WTC11 (cell line): ENCODE results near the gene ACOXL. TPM values are rescaled to one million over a fixed set of nuclear protein-coding genes. Genes with fewer than 3 reads are reported as not detected.

Source experiments
- ATAC-seq: fragments of 200-7000 bp; cut with Tn5 transposase; 2 replicates; pipeline ENCODE4 v1.10.0; 2021; ENCODE audit warnings: mild to moderate bottlenecking, moderate library complexity
- CTCF ChIA-PET: fragments of 300-600 bp; sonication (Branson Sonifier 250); formaldehyde crosslinking; loops from one replicate; lab custom pipeline; 2021; ENCODE audit warnings: antibody characterized with exemption; lab: Charles Lee
- POLR2A ChIA-PET: fragments of 350-600 bp; sonication (Branson Sonifier 250); formaldehyde crosslinking; loops from one replicate; lab custom pipeline; 2021; ENCODE audit warnings: antibody characterized with exemption; lab: Charles Lee
- DNase-seq: peaks from one replicate; pipeline ENCODE4 v3.0.0; 2021; ENCODE audit warnings: low spot score
- H3K27ac Mint-ChIP-seq: 2 replicates; pipeline ENCODE4 v1.8.0; 2021; ENCODE audit warnings: mixed read lengths
- H3K27me3 Mint-ChIP-seq: 2 replicates; pipeline ENCODE4 v1.8.0; 2021; ENCODE audit warnings: low read depth, mild to moderate bottlenecking, moderate library complexity, mixed read lengths
- H3K36me3 Mint-ChIP-seq: 2 replicates; pipeline ENCODE4 v1.8.0; 2021; ENCODE audit warnings: mixed read lengths
- H3K4me1 Mint-ChIP-seq: 2 replicates; pipeline ENCODE4 v1.8.0; 2022; ENCODE audit warnings: mixed read lengths
- H3K4me3 Mint-ChIP-seq: 2 replicates; pipeline ENCODE4 v1.8.0; 2021; ENCODE audit warnings: mild to moderate bottlenecking, moderate library complexity, mixed read lengths
- H3K9me3 Mint-ChIP-seq: 2 replicates; pipeline ENCODE4 v1.8.0; 2021; ENCODE audit warnings: mixed read lengths
- CREB1 ChIP-seq: sonication (generic); formaldehyde crosslinking; IDR thresholded peaks from 2 replicates; pipeline ENCODE4 v1.8.0; 2023; ENCODE audit warnings: mild to moderate bottlenecking, missing genetic modification reagents
- CREM ChIP-seq: sonication (generic); formaldehyde crosslinking; IDR thresholded peaks from 2 replicates; pipeline ENCODE4 v1.8.1; 2022; ENCODE audit warnings: mild to moderate bottlenecking, missing genetic modification reagents, moderate library complexity
- CTCF ChIP-seq: fragments of 200-600 bp; IDR thresholded peaks from 2 replicates; pipeline ENCODE4 v1.8.0; 2022; ENCODE audit warnings: antibody characterized with exemption
- ELF4 ChIP-seq: sonication (generic); formaldehyde crosslinking; IDR thresholded peaks from 2 replicates; pipeline ENCODE4 v1.8.1; 2022; ENCODE audit warnings: low read depth, mild to moderate bottlenecking, moderate library complexity, missing genetic modification reagents
- FOXJ3 ChIP-seq: sonication (generic); formaldehyde crosslinking; IDR thresholded peaks from 2 replicates; pipeline ENCODE4 v1.9.0; 2021; ENCODE audit warnings: missing genetic modification reagents, mild to moderate bottlenecking, borderline replicate concordance
- FOXP1 ChIP-seq: sonication (generic); formaldehyde crosslinking; IDR thresholded peaks from 2 replicates; pipeline ENCODE4 v1.8.0; 2022; ENCODE audit warnings: missing genetic modification reagents, mild to moderate bottlenecking, moderate library complexity, borderline replicate concordance
- GTF2I ChIP-seq: fragments of 250-450 bp; sonication (Bioruptor Pico); conservative IDR thresholded peaks from 2 replicates; pipeline ENCODE4 v1.4.0; 2021; ENCODE audit warnings: mild to moderate bottlenecking
- JAZF1 ChIP-seq: fragments of 250-450 bp; sonication (Bioruptor Pico); IDR thresholded peaks from 2 replicates; pipeline ENCODE4 v1.9.0; 2021; ENCODE audit warnings: moderate library complexity, mild to moderate bottlenecking, inconsistent platforms
- MXD4 ChIP-seq: fragments of 250-450 bp; sonication (Bioruptor Pico); IDR thresholded peaks from 2 replicates; pipeline ENCODE4 v1.8.0; 2021; ENCODE audit warnings: mild to moderate bottlenecking, moderate library complexity, borderline replicate concordance
- NFE2L1 ChIP-seq: sonication (generic); formaldehyde crosslinking; IDR thresholded peaks from 2 replicates; pipeline ENCODE4 v1.8.1; 2023; ENCODE audit warnings: missing genetic modification reagents
- NFYB ChIP-seq: sonication (generic); formaldehyde crosslinking; conservative IDR thresholded peaks from 2 replicates; pipeline ENCODE4 v1.8.0; 2022; ENCODE audit warnings: low read depth, missing genetic modification reagents
- NR3C1 ChIP-seq: sonication (generic); formaldehyde crosslinking; conservative IDR thresholded peaks from 2 replicates; pipeline ENCODE4 v1.8.1; 2023; ENCODE audit warnings: low read depth, mild to moderate bottlenecking, missing genetic modification reagents
- TCF7 ChIP-seq: sonication (generic); formaldehyde crosslinking; IDR thresholded peaks from 2 replicates; pipeline ENCODE4 v1.8.0; 2022; ENCODE audit warnings: mild to moderate bottlenecking, low read depth, missing genetic modification reagents, moderate library complexity
- TEAD1 ChIP-seq: sonication (generic); formaldehyde crosslinking; IDR thresholded peaks from 2 replicates; pipeline ENCODE4 v1.8.0; 2022; ENCODE audit warnings: mild to moderate bottlenecking, missing genetic modification reagents
- TEAD4 ChIP-seq: sonication (generic); formaldehyde crosslinking; IDR thresholded peaks from 2 replicates; pipeline ENCODE4 v1.8.0; 2022; ENCODE audit warnings: mild to moderate bottlenecking, missing genetic modification reagents
- TP53 ChIP-seq: sonication (generic); formaldehyde crosslinking; IDR thresholded peaks from 2 replicates; pipeline ENCODE4 v1.8.1; 2023; ENCODE audit warnings: mild to moderate bottlenecking, missing genetic modification reagents
- ZBTB21 ChIP-seq: sonication (generic); formaldehyde crosslinking; IDR thresholded peaks from 2 replicates; pipeline ENCODE4 v1.8.1; 2023; ENCODE audit warnings: mild to moderate bottlenecking, missing genetic modification reagents, borderline replicate concordance
- ZNF121 ChIP-seq: sonication (generic); formaldehyde crosslinking; IDR thresholded peaks from 2 replicates; pipeline ENCODE4 v1.8.0; 2023; ENCODE audit warnings: missing genetic modification reagents
- ZNF263 ChIP-seq: sonication (generic); formaldehyde crosslinking; IDR thresholded peaks from 2 replicates; pipeline ENCODE4 v1.8.1; 2022; ENCODE audit warnings: low read depth, mild to moderate bottlenecking, moderate library complexity, missing genetic modification reagents
- ZNF416 ChIP-seq: fragments of 250-450 bp; sonication (Bioruptor Pico); IDR thresholded peaks from 2 replicates; pipeline ENCODE4 v1.9.0; 2021; ENCODE audit warnings: mild to moderate bottlenecking, inconsistent platforms
- total RNA-seq: library from RNA; stranded (reverse); gene quantifications from 3 replicates; pipeline ENCODE4 v1.2.3, GENCODE V29; 2021
- TF ChIP-seq, protein P1 (sequence below): fragments of 250-450 bp; sonication (Bioruptor Pico); conservative IDR thresholded peaks from 2 replicates; pipeline ENCODE4 v1.9.0; 2021; ENCODE audit warnings: mild to moderate bottlenecking
- TF ChIP-seq, protein P2 (sequence below): fragments of 250-450 bp; sonication (Bioruptor Pico); IDR thresholded peaks from 2 replicates; pipeline ENCODE4 v1.8.0; 2021; ENCODE audit warnings: mild to moderate bottlenecking

Gene ACOXL
- total RNA-seq, 1 experiment from 2014 or later, result 14.9 TPM

GRCh38 chr2:111028720-111029119, 296.3 kb downstream of the ACOXL start:
- TF ChIP-seq NR3C1 (CRISPR knock-in tag) (no peak), TEAD4 (CRISPR knock-in tag) (no peak), JAZF1 (CRISPR knock-in tag) (no peak), TEAD1 (CRISPR knock-in tag) (no peak), ZNF263 (CRISPR knock-in tag) (no peak)
- Mint-ChIP-seq H3K4me1 (peaks cover 25% of the 10 kb centered on the region), H3K27ac (no peak overlapping the region), H3K36me3 (peaks cover 6% of the 10 kb centered on the region), H3K9me3 (peaks cover 4% of the 10 kb centered on the region), H3K4me3 (no peak overlapping the region), H3K27me3 (no peaks in the 10 kb centered on the region)
- ATAC-seq (peak; percentile 29; the same call in 1 of the 2 replicates), DNase-seq (no peak)
- CTCF ChIA-PET, result no interaction called here
- POLR2A ChIA-PET, result no interaction called here

- POLR2A ChIA-PET, result no interaction called here
- no peak overlapping the region for H3K27ac Mint-ChIP-seq
- ATAC-seq, result peak; percentile 95
- no peaks in the 10 kb centered on the region for H3K27me3 Mint-ChIP-seq
- TF ChIP-seq ELF4 (no peak), FOXP1 (CRISPR knock-in tag) (no peak), TP53 (CRISPR knock-in tag) (no peak), CREM (CRISPR knock-in tag) (no peak), GTF2I (CRISPR knock-in tag) (no peak)
- H3K4me3 Mint-ChIP-seq, result no peak overlapping the region
- H3K9me3 Mint-ChIP-seq, result peaks cover 4% of the 10 kb centered on the region
- H3K36me3 Mint-ChIP-seq, result peaks cover 6% of the 10 kb centered on the region
- peak; percentile 32 for DNase-seq
- CTCF ChIA-PET, result no interaction called here
- H3K4me1 Mint-ChIP-seq, result peaks cover 25% of the 10 kb centered on the region
These were observed 297.0 kb downstream of the ACOXL start for GRCh38 chr2:111029181-111029927.

GRCh38 chr2:111030260-111030891, 298.0 kb downstream of the ACOXL start:
- ATAC-seq, result no peak
- Mint-ChIP-seq H3K4me3 (no peak overlapping the region), H3K27ac (peak overlapping the region; percentile 15; the same call in 1 of the 2 replicates), H3K36me3 (peaks cover 6% of the 10 kb centered on the region), H3K4me1 (peaks cover 25% of the 10 kb centered on the region), H3K9me3 (peaks cover 4% of the 10 kb centered on the region), H3K27me3 (no peaks in the 10 kb centered on the region)
- CTCF ChIA-PET, result interaction anchor here (0.6 kb wide), 1 partner anchor 82 kb away, joined by 5 read pairs; no protein-coding TSS in a partner anchor
- POLR2A ChIA-PET, result interaction anchor here (0.6 kb wide), 1 partner anchor 71 kb away, joined by 3 read pairs; no protein-coding TSS in a partner anchor
- no peak for TF ChIP-seq NFYB (CRISPR knock-in tag)
- TF ChIP-seq, protein P1, sequence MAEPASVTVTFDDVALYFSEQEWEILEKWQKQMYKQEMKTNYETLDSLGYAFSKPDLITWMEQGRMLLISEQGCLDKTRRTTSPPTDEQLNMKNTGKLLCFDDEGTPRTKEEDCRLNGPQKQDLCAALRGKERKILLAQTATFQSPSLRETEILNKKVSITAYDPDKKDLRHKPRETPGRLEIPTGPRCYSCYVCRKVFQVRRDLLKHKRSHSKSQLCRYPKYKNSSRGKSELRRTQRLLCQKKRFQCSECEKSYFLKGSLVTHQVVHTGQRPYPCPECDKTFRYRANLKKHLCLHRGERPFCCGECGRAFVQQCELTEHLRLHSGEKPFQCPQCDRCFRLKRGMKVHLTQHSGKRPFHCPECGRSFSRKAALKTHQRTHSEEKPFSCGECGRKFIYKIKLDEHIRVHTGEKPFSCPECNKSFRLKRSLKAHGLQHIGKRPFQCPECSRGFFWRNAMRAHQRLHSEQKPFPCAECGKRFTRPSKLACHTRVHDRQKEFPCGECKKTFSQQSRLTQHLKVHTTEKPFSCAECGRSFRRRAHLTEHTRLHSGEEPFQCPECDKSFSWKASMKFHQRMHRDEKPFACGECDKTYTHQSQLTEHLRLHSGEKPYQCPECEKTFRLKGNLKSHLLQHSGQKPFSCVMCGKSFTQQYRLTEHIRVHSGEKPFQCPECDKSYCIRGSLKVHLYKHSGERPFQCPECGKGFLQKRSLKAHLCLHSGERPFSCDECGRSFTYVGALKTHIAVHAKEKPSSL (CRISPR knock-in tag), result no peak
- TF ChIP-seq, protein P2, sequence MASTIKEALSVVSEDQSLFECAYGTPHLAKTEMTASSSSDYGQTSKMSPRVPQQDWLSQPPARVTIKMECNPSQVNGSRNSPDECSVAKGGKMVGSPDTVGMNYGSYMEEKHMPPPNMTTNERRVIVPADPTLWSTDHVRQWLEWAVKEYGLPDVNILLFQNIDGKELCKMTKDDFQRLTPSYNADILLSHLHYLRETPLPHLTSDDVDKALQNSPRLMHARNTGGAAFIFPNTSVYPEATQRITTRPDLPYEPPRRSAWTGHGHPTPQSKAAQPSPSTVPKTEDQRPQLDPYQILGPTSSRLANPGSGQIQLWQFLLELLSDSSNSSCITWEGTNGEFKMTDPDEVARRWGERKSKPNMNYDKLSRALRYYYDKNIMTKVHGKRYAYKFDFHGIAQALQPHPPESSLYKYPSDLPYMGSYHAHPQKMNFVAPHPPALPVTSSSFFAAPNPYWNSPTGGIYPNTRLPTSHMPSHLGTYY, result no peak
- no peak for TF ChIP-seq CREB1
- TF ChIP-seq NFE2L1 (CRISPR knock-in tag), result no peak
- no peak for DNase-seq

GRCh38 chr2:111030945-111031344, 298.6 kb downstream of the ACOXL start:
- H3K4me3 Mint-ChIP-seq, result no peak overlapping the region
- POLR2A ChIA-PET, result no interaction called here
- H3K27me3 Mint-ChIP-seq, result no peaks in the 10 kb centered on the region
- no peak for TF ChIP-seq CTCF
- TF ChIP-seq, protein P1 (CRISPR knock-in tag), result no peak
- TF ChIP-seq ZNF416 (CRISPR knock-in tag), result no peak
- TF ChIP-seq ZBTB21, result no peak
- no peak for TF ChIP-seq ZNF121 (CRISPR knock-in tag)
- no peak for TF ChIP-seq MXD4 (CRISPR knock-in tag)
- TF ChIP-seq TEAD1 (CRISPR knock-in tag), result no peak
- no peak for TF ChIP-seq TCF7 (CRISPR knock-in tag)
- TF ChIP-seq FOXJ3 (CRISPR knock-in tag), result no peak

More at GRCh38 chr2:111030945-111031344, 298.6 kb downstream of the ACOXL start:
- ATAC-seq (no peak), DNase-seq (no peak)
- no peak overlapping the region for H3K27ac Mint-ChIP-seq
- peaks cover 6% of the 10 kb centered on the region for H3K36me3 Mint-ChIP-seq
- peaks cover 25% of the 10 kb centered on the region for H3K4me1 Mint-ChIP-seq
- CTCF ChIA-PET, result interaction anchor here (0.6 kb wide), 1 partner anchor 82 kb away, joined by 5 read pairs; no protein-coding TSS in a partner anchor
- H3K9me3 Mint-ChIP-seq, result peaks cover 4% of the 10 kb centered on the region
